Globus pallidus (tissue), 1 donor: ENCODE results near the gene ART1.

Experiments
- DNase-seq: peaks from one replicate; pipeline ENCODE4 v3.0.0-alpha.2; 2015; ENCODE audit warnings: low spot score

The ART1 gene

GRCh38 chr11:3666023-3666530 is 21.1 kb downstream of the ART1 start:
- no peak for DNase-seq

GRCh38 chr11:3667149-3668035 is 22.5 kb downstream of the ART1 start:
- no peak for DNase-seq

GRCh38 chr11:3669128-3669527 is 24.2 kb downstream of the ART1 start:
- DNase-seq: no peak

- no peak for DNase-seq
Observed at GRCh38 chr11:3669742-3670183, 24.8 kb downstream of the ART1 start.

GRCh38 chr11:3671334-3672254 is 26.7 kb downstream of the ART1 start, which contains the start of gene CHRNA10:
CHRNA10 (minus strand) TSS chr11:3671384; CDS start chr11:3671312, 72 bp downstream.
- no peak for DNase-seq

GRCh38 chr11:3674189-3674588 is 29.3 kb downstream of the ART1 start:
- DNase-seq: no peak

- DNase-seq: no peak
Observed at GRCh38 chr11:3675971-3676370, 31.0 kb downstream of the ART1 start.

GRCh38 chr11:3679077-3679476 is 34.1 kb downstream of the ART1 start:
- DNase-seq: no peak

- DNase-seq: no peak
Observed at GRCh38 chr11:3683039-3683438, 38.1 kb downstream of the ART1 start.

- no peak for DNase-seq
Observed at GRCh38 chr11:3684129-3684818, 39.3 kb downstream of the ART1 start.

- no peak for DNase-seq
Observed at GRCh38 chr11:3684819-3685172, 39.9 kb downstream of the ART1 start.

GRCh38 chr11:3685923-3686322 is 41.0 kb downstream of the ART1 start:
- DNase-seq: no peak

GRCh38 chr11:3686751-3687150 is 41.8 kb downstream of the ART1 start:
- no peak for DNase-seq

GRCh38 chr11:3700410-3700809 is 55.5 kb downstream of the ART1 start:
- no peak for DNase-seq

- no peak for DNase-seq
Observed at GRCh38 chr11:3700910-3701309, 56.0 kb downstream of the ART1 start.

GRCh38 chr11:3703383-3703782 is 58.5 kb downstream of the ART1 start:
- no peak for DNase-seq

- no peak for DNase-seq
Observed at GRCh38 chr11:3707176-3707575, 62.2 kb downstream of the ART1 start.

GRCh38 chr11:3709977-3710376 is 65.0 kb downstream of the ART1 start:
- DNase-seq: no peak

GRCh38 chr11:3710485-3711259 is 65.7 kb downstream of the ART1 start:
- no peak for DNase-seq

- DNase-seq: no peak
Observed at GRCh38 chr11:3712274-3712673, 67.3 kb downstream of the ART1 start.
